Mesodermal cell (in vitro differentiated cells): ENCODE measurements around the gene PIK3R2.
A peak's percentile ranks its signal among the peaks of the same experiment; 100 is the strongest.

Experiments
- H3K27ac ChIP-seq: 2 replicates; pipeline ENCODE4 v1.7.0; 2013; ENCODE audit warnings: mild to moderate bottlenecking, low read depth, low read length, moderate library complexity; ENCODE audit not compliant: severe bottlenecking
- H3K36me3 ChIP-seq: 2 replicates; pipeline ENCODE4 v1.7.1; 2013; ENCODE audit warnings: mild to moderate bottlenecking, low read length, moderate library complexity; ENCODE audit not compliant: control insufficient read depth, insufficient read depth
- H3K4me1 ChIP-seq: one replicate; pipeline ENCODE4 v1.7.1; 2013; ENCODE audit warnings: mild to moderate bottlenecking, low read length; ENCODE audit not compliant: insufficient read depth, control insufficient read depth, poor library complexity, severe bottlenecking
- H3K4me3 ChIP-seq: 2 replicates; pipeline ENCODE4 v1.7.0; 2013; ENCODE audit warnings: low read length, control low read depth, mild to moderate bottlenecking; ENCODE audit not compliant: insufficient read depth, poor library complexity, severe bottlenecking; ENCODE audit errors: extremely low read depth
- H3K9me3 ChIP-seq: 2 replicates; pipeline ENCODE4 v1.7.1; 2013; ENCODE audit warnings: mild to moderate bottlenecking, low read length, moderate library complexity; ENCODE audit not compliant: control insufficient read depth
- WGBS, 2 experiments: methylation state at CpG; one replicate each; pipeline ENCODE4 v1.1.5; 2013; ENCODE audit warnings: missing lambda C conversion rate in 2 of 2; ENCODE audit not compliant: insufficient coverage in 2 of 2; 5-methylcytosine and 5-hydroxymethylcytosine counted together

The PIK3R2 gene

DNA sequence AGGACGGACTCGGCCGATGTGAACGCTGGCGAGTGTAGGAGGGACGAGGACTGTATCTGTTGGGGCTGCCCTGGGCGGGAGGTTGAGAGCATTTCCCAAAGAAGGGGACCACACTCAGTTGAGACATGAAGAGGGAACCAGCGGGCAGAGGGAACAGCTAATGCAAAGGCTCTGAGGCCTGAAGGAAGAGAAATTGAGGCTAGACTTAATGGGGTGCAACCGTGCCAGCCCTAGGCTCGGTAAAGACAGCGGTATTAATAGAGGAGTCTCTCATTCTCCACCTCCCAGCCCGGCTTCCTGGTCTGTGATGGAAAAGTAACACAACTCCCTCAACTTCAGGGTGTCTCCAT lies 41.2 kb downstream of the PIK3R2 start:
- Histone ChIP-seq H3K9me3 (no peaks in the 10 kb centered on the region), H3K27ac (no peak overlapping the region), H3K4me3 (peak overlapping the region; percentile 89), H3K4me1 (peaks cover 3% of the 10 kb centered on the region), H3K36me3 (peaks cover 17% of the 10 kb centered on the region)
- WGBS, 2 experiments, result 80 to 83% methylated on average over 12 of the region's 12 CpGs

DNA sequence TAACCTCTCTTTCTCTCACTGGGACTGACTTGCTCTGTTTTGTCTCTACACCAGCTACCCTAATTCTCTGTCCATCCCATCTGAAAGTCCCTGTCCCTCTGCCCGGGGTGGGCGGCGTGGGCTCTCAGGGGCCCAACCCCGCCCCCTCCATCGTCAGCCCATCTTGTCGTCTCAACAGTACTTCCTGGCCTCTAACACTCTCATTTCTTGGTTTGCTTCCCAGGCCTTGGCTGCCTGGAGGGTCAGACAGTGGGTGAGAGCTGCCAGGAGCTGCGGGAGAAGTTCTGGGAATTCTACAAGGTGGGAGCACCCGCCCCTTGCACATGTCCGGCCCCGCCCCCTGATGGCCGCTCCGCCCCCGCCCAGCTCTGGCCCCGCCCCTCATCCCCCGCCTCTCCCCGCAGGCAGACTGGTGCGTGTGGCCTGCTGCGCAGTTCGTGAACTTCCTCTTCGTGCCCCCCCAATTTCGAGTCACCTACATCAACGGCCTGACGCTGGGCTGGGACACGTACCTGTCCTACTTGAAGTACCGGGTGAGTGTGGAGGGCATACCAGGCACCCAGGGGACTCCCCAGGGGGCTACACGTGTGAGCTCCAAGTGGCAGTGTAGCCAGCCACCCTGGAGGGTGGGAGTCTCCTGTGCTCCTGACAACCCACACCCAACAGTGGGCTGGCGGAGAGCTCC lies 41.7 kb downstream of the PIK3R2 start:
- Histone ChIP-seq H3K36me3 (peaks cover 17% of the 10 kb centered on the region), H3K27ac (no peak overlapping the region), H3K4me3 (peak overlapping the region; percentile 89), H3K4me1 (peaks cover 3% of the 10 kb centered on the region), H3K9me3 (no peaks in the 10 kb centered on the region)
- 71 to 77% methylated on average over 12 to 24 of the region's 27 CpGs for WGBS, 2 experiments

DNA sequence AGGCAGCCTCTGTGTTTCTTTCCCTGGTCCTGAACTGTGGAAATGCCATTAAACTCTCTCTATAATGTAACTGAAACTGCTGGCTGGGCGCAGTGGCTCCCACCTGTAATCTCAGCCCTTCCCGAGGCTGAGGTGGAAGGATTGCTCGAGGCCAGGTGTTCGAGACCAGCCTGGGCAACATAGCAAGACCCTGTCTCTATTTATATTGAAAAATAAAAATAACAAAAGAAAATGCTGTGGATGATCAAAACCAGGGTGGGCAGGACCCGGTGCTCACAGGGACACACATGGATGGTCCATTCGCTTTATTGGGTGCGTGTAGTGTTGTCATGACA lies 43.5 kb downstream of the PIK3R2 start:
- Histone ChIP-seq H3K36me3 (peaks cover 17% of the 10 kb centered on the region), H3K4me3 (no peak overlapping the region), H3K9me3 (no peaks in the 10 kb centered on the region), H3K4me1 (peaks cover 3% of the 10 kb centered on the region), H3K27ac (no peak overlapping the region)
- 92% methylated on average over 4 of the region's 7 CpGs; no CpG with 5 or more reads in 1 of the 2 experiments for WGBS, 2 experiments

DNA sequence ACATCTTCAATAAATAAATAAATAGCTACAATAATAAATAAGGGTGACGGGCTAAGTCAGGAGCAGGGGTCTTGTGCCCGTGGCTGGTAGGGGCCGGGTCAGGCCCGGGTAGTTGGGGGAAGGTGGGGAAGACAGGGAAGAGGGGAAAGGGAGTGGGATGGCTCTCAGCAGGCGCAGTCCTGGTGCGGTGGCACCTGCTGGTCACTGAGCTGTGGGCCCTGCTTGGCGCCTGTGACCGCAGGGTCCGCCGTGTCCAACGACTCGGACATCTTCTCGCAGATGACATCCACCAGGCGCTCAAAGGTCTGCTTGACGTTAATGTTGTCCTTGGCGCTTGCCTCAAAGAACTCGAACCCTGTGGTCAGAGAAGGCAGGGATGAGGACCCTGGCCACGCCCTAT lies 44.3 kb downstream of the PIK3R2 start:
- WGBS, 2 experiments, result 94 to 96% methylated on average over 15 to 18 of the region's 18 CpGs
- Histone ChIP-seq H3K4me1 (peaks cover 3% of the 10 kb centered on the region), H3K36me3 (peaks cover 17% of the 10 kb centered on the region), H3K9me3 (no peaks in the 10 kb centered on the region), H3K27ac (no peak overlapping the region), H3K4me3 (no peak overlapping the region)

DNA sequence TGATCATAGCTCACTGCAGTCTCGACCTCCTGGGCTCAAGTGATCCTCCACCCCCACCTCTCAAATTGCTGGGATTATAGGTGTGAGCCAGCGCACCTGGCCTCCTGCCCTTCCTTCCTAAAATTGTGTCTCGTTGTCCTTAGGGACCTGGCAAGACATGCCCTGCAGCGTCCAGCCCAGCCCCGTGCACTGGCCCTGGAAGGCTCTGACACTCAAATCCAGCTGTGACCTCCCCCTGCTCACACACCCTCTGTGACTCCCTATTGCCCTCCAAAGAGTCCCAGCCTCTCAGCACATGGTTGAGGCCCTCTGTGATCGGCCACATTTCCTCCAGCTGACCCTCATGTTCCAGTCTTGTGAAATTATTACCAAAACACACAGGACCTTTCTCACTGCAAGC lies 45.0 kb downstream of the PIK3R2 start:
- Histone ChIP-seq H3K9me3 (no peaks in the 10 kb centered on the region), H3K4me3 (no peak overlapping the region), H3K4me1 (peaks cover 5% of the 10 kb centered on the region), H3K27ac (no peak overlapping the region), H3K36me3 (peaks cover 17% of the 10 kb centered on the region)
- WGBS, 2 experiments, result 83 to 98% methylated on average over 4 to 6 of the region's 6 CpGs

DNA sequence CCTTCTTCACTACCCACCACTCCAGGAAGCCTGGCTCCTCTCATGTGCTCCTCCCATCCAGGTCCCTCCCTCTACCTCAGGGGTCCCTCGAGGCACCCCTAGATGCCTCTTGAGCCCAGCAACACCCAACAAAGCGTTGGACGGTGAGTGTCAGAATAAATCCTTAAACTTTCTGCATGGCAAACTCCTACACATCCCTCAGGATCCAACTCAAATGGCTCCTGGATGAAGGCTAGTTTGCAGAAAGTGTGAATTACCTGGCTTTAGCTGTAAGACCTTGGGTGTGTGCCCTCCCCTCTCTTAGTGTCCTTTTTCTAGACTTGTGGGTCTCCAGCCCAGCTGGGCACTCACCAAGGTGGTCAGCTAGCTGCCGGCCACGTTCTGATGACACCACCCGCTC lies 45.4 kb downstream of the PIK3R2 start:
- Histone ChIP-seq H3K9me3 (no peaks in the 10 kb centered on the region), H3K4me3 (no peak overlapping the region), H3K4me1 (peaks cover 9% of the 10 kb centered on the region), H3K27ac (no peak overlapping the region), H3K36me3 (peaks cover 17% of the 10 kb centered on the region)
- WGBS, 2 experiments, result 89 to 100% methylated on average over 1 to 2 of the region's 6 CpGs

DNA sequence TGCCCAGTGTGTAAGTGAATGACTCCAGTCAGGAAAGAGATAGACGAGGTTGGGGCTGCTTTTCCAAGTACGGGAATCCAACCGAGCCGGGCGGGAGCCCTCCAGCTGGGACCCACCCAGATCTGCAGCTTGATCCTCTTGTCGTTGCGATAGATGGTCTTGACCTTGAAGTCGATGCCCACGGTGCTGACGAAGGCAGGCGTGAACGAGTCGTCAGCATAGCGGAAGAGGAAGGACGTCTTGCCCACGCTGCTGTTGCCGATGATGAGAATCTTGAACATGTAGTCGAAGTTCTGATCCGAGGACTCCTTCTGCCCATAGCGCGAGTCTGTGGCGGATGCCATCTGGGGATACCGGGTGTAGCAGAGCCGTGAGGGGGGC lies 49.4 kb downstream of the PIK3R2 start:
- H3K36me3 ChIP-seq, result no peaks in the 10 kb centered on the region
- peaks cover 13% of the 10 kb centered on the region for H3K4me1 ChIP-seq
- no peak overlapping the region for H3K4me3 ChIP-seq
- H3K27ac ChIP-seq, result no peak overlapping the region
- H3K9me3 ChIP-seq, result no peaks in the 10 kb centered on the region
- WGBS, 2 experiments, result 91 to 92% methylated on average over 23 to 24 of the region's 24 CpGs

DNA sequence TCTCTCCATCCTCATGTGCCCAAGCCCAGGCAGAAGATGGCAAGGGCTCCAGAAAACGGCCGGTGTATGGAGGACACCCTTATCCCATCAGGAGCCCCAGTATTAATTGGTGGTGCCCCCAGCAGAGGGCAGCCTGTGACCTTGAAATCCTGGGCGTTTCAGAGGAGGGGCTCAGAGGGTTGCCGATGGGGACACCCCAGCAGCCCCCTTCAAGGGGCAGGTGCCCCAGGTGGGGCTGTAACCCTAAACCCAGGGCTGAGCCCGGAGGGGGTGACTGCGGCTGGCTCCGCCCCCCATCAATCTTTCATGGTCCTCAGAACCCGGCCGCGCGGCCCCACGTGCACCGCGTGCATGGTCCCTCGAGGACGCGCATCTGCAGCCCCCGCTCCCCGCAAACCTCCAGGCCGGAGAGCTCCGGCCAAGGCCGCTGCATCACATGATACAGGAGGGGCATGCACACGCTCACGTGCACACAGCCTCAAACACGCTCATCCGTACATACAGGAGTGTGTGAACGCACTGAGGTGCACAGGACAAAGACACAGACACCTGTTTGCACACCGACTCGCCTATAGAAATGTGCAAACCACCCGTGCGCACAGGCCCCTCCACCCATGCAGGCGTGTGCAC lies 49.9 kb downstream of the PIK3R2 start:
- WGBS, 2 experiments, result 47% methylated on average over 30 to 31 of the region's 32 CpGs
- H3K9me3 ChIP-seq, result no peaks in the 10 kb centered on the region
- H3K36me3 ChIP-seq, result no peaks in the 10 kb centered on the region
- peak overlapping the region; percentile 50 for H3K4me3 ChIP-seq
- no peak overlapping the region for H3K27ac ChIP-seq
- peaks cover 13% of the 10 kb centered on the region for H3K4me1 ChIP-seq

DNA sequence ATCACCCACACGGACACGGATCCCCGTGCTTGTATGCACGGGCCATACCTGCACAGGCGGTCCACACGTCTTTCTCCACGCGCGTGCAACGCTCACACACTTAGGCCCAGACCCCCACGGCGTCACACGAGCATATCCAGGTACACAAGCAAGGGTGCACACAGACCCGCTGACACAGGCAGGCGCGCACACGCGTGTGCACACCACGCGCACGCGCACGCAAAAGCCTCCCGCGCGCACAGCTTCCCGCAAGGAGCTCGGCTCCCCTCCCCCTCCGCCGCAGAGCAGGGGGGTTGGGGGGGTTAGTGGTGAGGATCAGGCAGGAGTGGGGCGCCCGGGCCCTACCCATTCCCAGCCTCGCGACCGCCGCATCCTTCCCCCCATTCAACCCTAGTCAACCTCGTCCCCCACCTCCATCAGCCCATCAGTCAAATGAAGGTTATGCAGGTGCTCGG lies 50.5 kb downstream of the PIK3R2 start:
- Histone ChIP-seq H3K4me1 (peaks cover 13% of the 10 kb centered on the region), H3K36me3 (no peaks in the 10 kb centered on the region), H3K27ac (no peak overlapping the region), H3K9me3 (no peaks in the 10 kb centered on the region), H3K4me3 (peak overlapping the region; percentile 50)
- WGBS, 2 experiments, result 15 to 18% methylated on average over 22 to 30 of the region's 38 CpGs

DNA sequence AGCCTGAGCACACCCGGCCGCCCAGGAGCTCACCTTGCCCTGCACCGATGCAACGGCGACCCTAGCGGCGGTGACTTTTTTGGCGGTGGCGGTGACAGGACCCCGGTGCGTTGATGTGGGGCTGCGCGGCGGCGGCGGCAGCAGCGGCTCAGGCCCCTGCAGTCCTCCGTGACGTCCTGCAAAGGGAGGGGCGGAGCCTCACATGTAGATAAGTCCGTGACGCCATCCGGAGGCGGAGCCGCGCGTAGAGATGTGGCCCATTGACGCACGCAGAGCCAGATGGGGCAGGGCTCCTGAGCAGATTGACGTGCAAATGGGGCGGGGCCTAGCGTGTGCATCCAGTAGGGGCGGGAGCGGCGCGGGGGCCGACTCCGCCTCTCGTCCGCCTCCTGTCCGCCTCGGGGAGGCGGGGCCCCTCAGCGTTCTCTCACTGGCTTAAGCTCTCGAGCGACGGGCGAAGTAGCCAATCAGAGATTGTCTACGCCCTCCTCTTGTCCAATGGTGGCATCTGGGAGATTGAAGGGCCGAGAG lies 51.0 kb downstream of the PIK3R2 start, which contains the start of gene RAB3A:
Gene RAB3A, minus strand, starts transcription at position 180 of the 531 bp plus-strand sequence. CDS start 1,302 bp downstream, outside the sequence.
- no peaks in the 10 kb centered on the region for H3K36me3 ChIP-seq
- WGBS, 2 experiments, result 0% methylated on average over 49 of the region's 50 CpGs
- H3K4me3 ChIP-seq, result peak within 1 kb of the TSS; percentile 56
- H3K4me1 ChIP-seq, result peaks cover 13% of the 10 kb centered on the region
- no peaks in the 10 kb centered on the region for H3K9me3 ChIP-seq
- peak within 1 kb of the TSS; percentile 92 for H3K27ac ChIP-seq
